Spinal cord (tissue), 10 donors: ENCODE measurements around the gene MAN1A2. TPM values are rescaled to one million over a fixed set of nuclear protein-coding genes. Genes with fewer than 3 reads are reported as not detected.

Source experiments
- DNase-seq, 6 donors: peaks; one replicate each; pipeline versions ENCODE4 v3.0.0 to v3.0.0-alpha.2; 2013 to 2015; ENCODE audit warnings: low spot score in 6 of 6, low read depth in 4 of 6
- H3K27ac ChIP-seq: one replicate; pipeline ENCODE4 v1.5.1; 2013; ENCODE audit warnings: low read depth, low read length, control low read depth
- H3K27me3 ChIP-seq: one replicate; pipeline ENCODE4 v1.6.1; 2013; ENCODE audit warnings: low read length; ENCODE audit not compliant: control insufficient read depth, insufficient read depth
- H3K36me3 ChIP-seq: one replicate; pipeline ENCODE4 v1.6.1; 2013; ENCODE audit warnings: low read length; ENCODE audit not compliant: control insufficient read depth, insufficient read depth
- H3K4me1 ChIP-seq: one replicate; pipeline ENCODE4 v1.6.1; 2013; ENCODE audit warnings: low read length; ENCODE audit not compliant: control insufficient read depth, insufficient read depth
- H3K4me3 ChIP-seq: one replicate; pipeline ENCODE4 v1.5.1; 2013; ENCODE audit warnings: low read depth, low read length, control low read depth
- H3K9me3 ChIP-seq: one replicate; pipeline ENCODE4 v1.6.1; 2013; ENCODE audit warnings: low read length; ENCODE audit not compliant: control insufficient read depth, insufficient read depth
- WGBS: methylation state at CpG from one replicate; pipeline ENCODE4 v1.1.5; 2013; ENCODE audit warnings: missing lambda C conversion rate; ENCODE audit not compliant: insufficient coverage; 5-methylcytosine and 5-hydroxymethylcytosine counted together
- polyA plus RNA-seq, 2 donors: library from polyadenylated mRNA; unstranded; fragments of 120-200 nt; gene quantifications; one replicate each; pipeline ENCODE4 v1.2.1, GENCODE V29; 2013; ENCODE audit not compliant: insufficient read length in 2 of 2
- total RNA-seq, 2 donors: library from RNA; depleted of rRNA in 1 of 2; stranded (reverse); fragments of 120-200 nt in 1 of 2; fragments of >200 nt in 1 of 2; gene quantifications; one replicate each; pipeline versions ENCODE4 v1.2.3 to v1.2.4, GENCODE V29; 2013 to 2014
- donor health status: healthy.

MAN1A2 gene
- total and polyA plus RNA-seq, 4 donors = 27.5 to 105 (median 52.0) TPM

DNA sequence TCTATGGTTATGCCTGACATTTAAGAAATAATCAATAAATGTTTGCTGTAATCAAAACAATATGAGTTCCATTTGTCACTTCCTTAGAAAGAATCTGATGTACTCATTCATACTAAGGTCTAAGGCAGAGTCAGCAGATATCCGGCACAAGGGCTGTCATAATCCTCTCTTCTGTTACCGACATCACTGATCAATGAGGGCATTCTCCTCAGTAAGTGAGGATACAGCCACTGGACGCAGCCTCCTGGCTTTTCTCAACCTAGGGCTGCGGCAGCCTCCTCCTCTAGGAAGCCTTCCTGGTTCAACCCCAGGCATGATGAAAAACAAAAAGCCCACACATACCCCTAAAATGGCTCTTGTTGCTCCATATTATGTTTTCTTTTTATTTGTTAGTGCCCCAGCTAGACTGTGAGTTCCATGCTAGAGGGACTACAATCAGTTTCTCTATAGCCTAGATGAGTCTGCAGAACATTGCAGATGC is 197.9 kb downstream of the MAN1A2 start:
- H3K4me1 ChIP-seq = no peaks in the 10 kb centered on the region
- WGBS = 84% methylated on average over 4 of the region's 4 CpGs
- DNase-seq = no peak
- H3K4me3 ChIP-seq = no peak overlapping the region
- H3K27me3 ChIP-seq = no peaks in the 10 kb centered on the region
- no peak overlapping the region for H3K27ac ChIP-seq
- no peaks in the 10 kb centered on the region for H3K36me3 ChIP-seq
- no peaks in the 10 kb centered on the region for H3K9me3 ChIP-seq

DNA sequence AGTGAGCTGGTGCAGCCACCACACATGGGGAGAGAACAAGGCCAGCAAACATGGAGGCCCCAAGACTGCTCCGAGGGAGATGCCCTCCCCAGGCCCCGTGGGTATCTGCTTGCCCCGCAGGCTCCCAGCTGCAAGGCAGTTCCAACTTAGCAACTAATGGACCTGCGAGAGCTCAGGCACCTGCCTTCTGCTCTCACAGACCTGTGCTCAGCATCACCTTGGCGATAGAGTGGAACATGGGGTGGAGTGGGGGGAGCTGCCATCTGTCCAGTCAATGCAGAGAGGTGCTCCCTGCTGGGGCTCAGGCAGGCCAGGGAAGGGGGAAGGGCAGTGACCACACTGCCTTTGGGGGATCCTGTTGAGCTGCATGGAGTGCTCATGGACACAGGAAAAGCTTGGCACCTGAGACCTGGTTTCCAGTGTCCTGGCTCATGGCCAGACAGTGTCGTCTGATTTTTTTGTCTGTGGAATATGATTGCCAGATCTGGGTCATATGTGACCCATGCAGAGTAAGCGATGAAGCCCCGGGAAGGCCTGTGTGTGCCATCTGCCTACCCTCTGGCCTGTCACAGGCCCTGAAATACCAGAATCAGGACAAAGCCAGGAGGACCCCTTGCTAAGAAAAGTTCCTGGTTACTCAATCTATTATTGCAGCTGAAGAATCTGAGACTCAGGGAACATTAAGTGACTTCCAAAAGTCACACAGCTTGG is 198.7 kb downstream of the MAN1A2 start:
- H3K36me3 ChIP-seq = no peaks in the 10 kb centered on the region
- no peaks in the 10 kb centered on the region for H3K27me3 ChIP-seq
- 84% methylated on average over 7 of the region's 8 CpGs for WGBS
- no peaks in the 10 kb centered on the region for H3K4me1 ChIP-seq
- H3K9me3 ChIP-seq = no peaks in the 10 kb centered on the region
- no peak for DNase-seq
- H3K4me3 ChIP-seq = no peak overlapping the region
- H3K27ac ChIP-seq = no peak overlapping the region

DNA sequence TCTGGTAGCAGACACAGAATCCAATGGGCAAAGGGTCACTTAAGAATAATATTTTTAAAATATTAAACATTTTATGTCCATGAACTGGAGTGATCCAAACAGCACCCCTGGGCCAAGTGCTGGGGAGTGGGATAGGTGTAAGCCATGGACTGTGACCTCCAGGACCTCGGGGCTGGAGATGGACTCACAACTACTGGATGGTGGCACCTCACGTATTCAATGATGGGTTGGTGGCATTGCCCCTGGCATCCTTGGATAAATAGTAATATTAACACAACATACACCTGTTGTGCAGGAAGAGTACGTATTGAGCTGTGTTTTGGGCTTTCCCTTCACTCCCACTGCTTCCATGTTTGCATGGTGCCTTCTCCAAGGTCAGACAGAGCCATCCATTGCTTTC is 199.3 kb downstream of the MAN1A2 start:
- H3K4me1 ChIP-seq = no peaks in the 10 kb centered on the region
- no peaks in the 10 kb centered on the region for H3K36me3 ChIP-seq
- 100% methylated on average over 1 of the region's 3 CpGs for WGBS
- no peaks in the 10 kb centered on the region for H3K9me3 ChIP-seq
- DNase-seq = no peak
- H3K27me3 ChIP-seq = no peaks in the 10 kb centered on the region
- no peak overlapping the region for H3K27ac ChIP-seq
- no peak overlapping the region for H3K4me3 ChIP-seq

DNA sequence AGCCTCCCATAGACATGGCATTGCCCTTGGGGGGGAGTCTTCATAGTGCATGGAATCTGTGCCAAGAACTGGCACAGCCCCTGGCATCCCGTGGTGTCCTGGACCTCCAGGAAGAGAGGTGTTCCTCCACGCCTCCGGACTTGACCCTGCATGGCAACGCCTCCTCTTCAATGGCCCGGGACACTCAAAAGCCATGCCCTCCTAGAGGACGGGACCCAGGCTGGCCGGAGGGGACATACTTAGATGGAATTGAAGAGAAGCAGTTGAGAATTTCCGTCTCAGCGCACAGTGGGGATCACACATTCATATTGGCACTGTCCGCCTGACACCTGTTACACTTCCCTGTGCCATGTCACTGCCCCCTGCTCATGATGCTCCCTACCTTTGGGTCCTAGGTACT is 200.2 kb downstream of the MAN1A2 start:
- Histone ChIP-seq H3K36me3 (no peaks in the 10 kb centered on the region), H3K9me3 (no peaks in the 10 kb centered on the region), H3K27me3 (no peaks in the 10 kb centered on the region), H3K4me3 (no peak overlapping the region), H3K4me1 (no peaks in the 10 kb centered on the region), H3K27ac (no peak overlapping the region)
- 97% methylated on average over 10 of the region's 10 CpGs for WGBS
- no peak for DNase-seq

DNA sequence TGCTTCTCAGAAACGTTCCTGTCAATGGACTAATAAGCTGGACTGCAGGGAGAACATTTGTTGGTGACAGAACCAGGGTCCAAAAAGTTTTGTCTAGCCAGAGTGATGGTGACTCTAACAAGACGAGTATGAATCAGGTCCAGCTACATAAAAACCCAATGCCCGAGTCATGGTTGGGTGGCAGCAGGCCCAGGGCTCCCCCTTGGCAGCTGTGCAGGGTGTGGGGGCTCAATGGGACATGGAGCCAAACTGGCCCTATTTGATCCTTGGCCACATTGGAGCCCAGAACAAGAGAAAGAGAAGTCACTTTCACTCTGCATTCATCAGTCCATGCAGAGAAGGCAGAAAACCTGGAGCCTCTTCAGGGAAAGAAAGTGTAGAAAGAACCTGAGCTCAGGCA is 200.7 kb downstream of the MAN1A2 start:
- Histone ChIP-seq H3K36me3 (no peaks in the 10 kb centered on the region), H3K9me3 (no peaks in the 10 kb centered on the region), H3K27me3 (no peaks in the 10 kb centered on the region), H3K4me3 (no peak overlapping the region), H3K4me1 (no peaks in the 10 kb centered on the region), H3K27ac (no peak overlapping the region)
- 78% methylated on average over 3 of the region's 3 CpGs for WGBS
- no peak for DNase-seq

DNA sequence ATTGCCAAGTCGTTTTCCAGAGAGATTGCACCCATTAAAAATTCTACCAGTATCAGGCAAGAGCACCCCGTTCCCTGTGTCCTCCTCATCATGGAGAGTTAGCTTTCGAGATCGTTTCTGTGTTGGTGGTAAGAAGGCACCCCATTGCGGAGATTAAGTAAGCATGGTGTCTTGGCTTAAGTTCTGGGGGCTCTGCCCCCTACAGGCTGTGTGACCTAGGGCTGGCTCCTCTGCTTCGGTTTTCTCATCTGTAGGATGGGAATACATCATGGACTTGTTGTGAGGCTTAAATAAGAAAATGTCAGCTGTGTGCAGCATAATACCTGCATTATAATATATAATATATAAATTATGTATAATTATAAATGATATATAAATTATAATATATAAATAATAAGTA is 201.8 kb downstream of the MAN1A2 start:
- Histone ChIP-seq H3K4me1 (peaks cover 3% of the 10 kb centered on the region), H3K27ac (no peak overlapping the region), H3K4me3 (no peak overlapping the region), H3K9me3 (no peaks in the 10 kb centered on the region), H3K27me3 (no peaks in the 10 kb centered on the region), H3K36me3 (no peaks in the 10 kb centered on the region)
- no peak for DNase-seq
- 92% methylated on average over 2 of the region's 6 CpGs for WGBS

DNA sequence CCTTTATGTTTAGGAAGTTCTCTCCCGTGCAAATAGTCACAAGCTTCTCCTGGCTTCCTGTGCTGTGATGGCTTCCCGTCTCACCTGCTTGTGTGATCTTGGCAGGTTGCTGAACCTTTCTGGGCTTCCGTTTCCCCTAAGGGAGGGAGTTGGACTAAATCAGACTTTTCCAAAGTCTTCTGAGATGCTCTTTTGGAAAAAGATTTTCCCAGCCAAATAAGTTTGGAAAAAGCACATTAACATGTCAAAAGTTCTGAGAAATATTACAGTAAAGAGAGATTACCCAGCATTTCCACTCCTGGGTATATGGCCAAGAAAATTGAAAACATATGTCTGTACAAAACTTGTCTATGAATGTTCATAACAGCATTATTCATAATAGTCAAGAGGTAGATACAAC is 202.6 kb downstream of the MAN1A2 start:
- DNase-seq = no peak
- peaks cover 6% of the 10 kb centered on the region for H3K4me1 ChIP-seq
- H3K27me3 ChIP-seq = no peaks in the 10 kb centered on the region
- H3K36me3 ChIP-seq = no peaks in the 10 kb centered on the region
- WGBS = no CpG with 5 or more reads among the region's 3 CpGs
- H3K9me3 ChIP-seq = no peaks in the 10 kb centered on the region
- H3K4me3 ChIP-seq = no peak overlapping the region
- H3K27ac ChIP-seq = no peak overlapping the region

DNA sequence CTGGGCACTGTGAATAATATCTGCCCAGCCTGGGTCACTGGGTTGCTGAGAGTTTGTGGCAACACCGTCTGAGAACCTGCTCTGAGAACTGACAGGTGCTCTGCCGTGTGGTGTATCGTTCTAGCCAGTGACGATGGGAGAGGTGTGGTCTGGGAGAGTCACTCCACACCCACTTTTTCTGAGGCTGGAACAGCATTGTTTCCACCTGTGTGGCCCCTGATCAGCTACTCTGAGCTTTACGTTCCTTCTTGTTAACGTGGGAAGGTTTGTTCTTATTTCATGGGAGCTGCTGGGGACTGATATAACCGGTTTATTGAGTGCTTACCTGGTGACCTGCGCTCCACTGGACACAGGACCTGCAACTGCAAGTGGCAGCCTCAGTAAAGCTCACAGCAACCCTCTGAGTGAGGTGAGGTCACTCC is 203.8 kb downstream of the MAN1A2 start:
- DNase-seq = no peak
- WGBS = 75% methylated on average over 8 of the region's 8 CpGs
- Histone ChIP-seq H3K4me1 (peaks cover 6% of the 10 kb centered on the region), H3K27me3 (no peaks in the 10 kb centered on the region), H3K27ac (no peak overlapping the region), H3K9me3 (no peaks in the 10 kb centered on the region), H3K36me3 (no peaks in the 10 kb centered on the region), H3K4me3 (no peak overlapping the region)

DNA sequence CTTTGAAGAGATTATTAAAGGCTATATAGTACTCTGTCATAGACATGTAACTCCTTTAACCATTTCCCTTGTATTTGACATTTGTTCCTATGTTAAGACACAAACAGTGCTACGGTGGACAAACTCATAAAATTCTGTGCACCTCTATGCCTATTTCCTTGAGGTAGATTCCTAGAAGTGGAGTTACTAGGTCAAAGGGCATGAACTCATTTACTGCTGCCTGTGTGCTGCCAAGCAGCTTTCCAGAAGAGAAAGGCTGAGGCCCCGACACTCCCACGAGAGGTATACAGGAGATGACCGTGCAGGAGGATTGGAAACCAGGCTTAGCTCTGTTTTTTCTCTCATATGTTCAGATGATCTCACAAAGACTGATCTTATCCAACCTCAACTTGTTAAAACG is 204.2 kb downstream of the MAN1A2 start:
- H3K4me3 ChIP-seq = no peak overlapping the region
- H3K27me3 ChIP-seq = no peaks in the 10 kb centered on the region
- no peak overlapping the region for H3K27ac ChIP-seq
- 97% methylated on average over 3 of the region's 5 CpGs for WGBS
- H3K36me3 ChIP-seq = no peaks in the 10 kb centered on the region
- no peaks in the 10 kb centered on the region for H3K9me3 ChIP-seq
- DNase-seq = no peak
- peaks cover 6% of the 10 kb centered on the region for H3K4me1 ChIP-seq

DNA sequence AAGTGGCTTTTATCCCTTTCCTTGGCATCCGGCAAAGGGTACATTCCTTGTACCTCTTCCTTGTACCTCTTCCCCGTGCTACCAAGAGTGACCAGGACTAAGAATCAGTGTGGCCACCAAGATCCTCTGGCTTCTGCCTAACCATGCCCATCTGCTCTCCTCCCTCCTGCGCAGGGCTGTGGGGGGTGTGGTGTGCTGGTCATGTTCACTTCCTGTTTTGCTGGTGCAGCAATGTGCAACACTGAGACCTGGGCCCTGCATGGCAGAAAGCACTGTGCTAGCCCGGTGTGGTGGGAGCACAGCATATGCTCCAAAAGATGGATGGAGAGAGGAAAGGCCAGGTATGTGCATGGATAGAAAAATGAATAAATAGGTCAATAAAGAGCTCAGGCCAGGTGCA is 205.3 kb downstream of the MAN1A2 start:
- Histone ChIP-seq H3K36me3 (no peaks in the 10 kb centered on the region), H3K27me3 (no peaks in the 10 kb centered on the region), H3K4me3 (no peak overlapping the region), H3K9me3 (no peaks in the 10 kb centered on the region), H3K27ac (no peak overlapping the region), H3K4me1 (peaks cover 6% of the 10 kb centered on the region)
- 100% methylated on average over 1 of the region's 4 CpGs for WGBS
- no peak for DNase-seq
